Cardiac muscle cell (in vitro differentiated cells and primary cell): ENCODE measurements around the gene RNASE8. TPM values are rescaled to one million over a fixed set of nuclear protein-coding genes. Genes with fewer than 3 reads are reported as not detected.

Source experiments
- DNase-seq, 2 donors: peaks; one replicate each; pipeline versions ENCODE4 v3.0.0 to v3.0.0-alpha.2; 2010 to 2017; ENCODE audit warnings: low read depth in 1 of 2, low spot score in 1 of 2
- H3K27ac ChIP-seq: fragments of 200-600 bp; sonication (generic); 2 replicates; pipeline ENCODE4 v1.5.1; 2016
- H3K27me3 ChIP-seq: fragments of 200-600 bp; sonication (generic); 2 replicates; pipeline ENCODE4 v1.6.0; 2016; ENCODE audit warnings: control low read depth
- H3K36me3 ChIP-seq: fragments of 200-600 bp; sonication (generic); 2 replicates; pipeline ENCODE4 v1.5.1; 2016; ENCODE audit warnings: control low read depth
- H3K4me1 ChIP-seq: fragments of 200-600 bp; sonication (generic); 2 replicates; pipeline ENCODE4 v1.8.1; 2017; ENCODE audit warnings: low read depth, mild to moderate bottlenecking, mixed run types
- H3K4me3 ChIP-seq: fragments of 200-600 bp; sonication (generic); 2 replicates; pipeline ENCODE4 v1.5.1; 2016; ENCODE audit warnings: mild to moderate bottlenecking
- H3K9me3 ChIP-seq: fragments of 200-600 bp; sonication (generic); 2 replicates; pipeline ENCODE4 v1.5.1; 2017; ENCODE audit warnings: low read depth, mild to moderate bottlenecking, control low read depth
- polyA plus RNA-seq: library from polyadenylated mRNA; unstranded; fragments of >200 nt; fragmentation: Nextera tagmentation; extraction: Ambion mirVana; gene quantifications from 2 replicates; pipeline ENCODE4 v1.2.1, GENCODE V29; 2016
- total RNA-seq: library from RNA; depleted of rRNA; stranded (reverse); fragments of >200 nt; gene quantifications from 2 replicates; pipeline ENCODE4 v1.2.3, GENCODE V29; 2016
- TF ChIP-seq, protein P1 (sequence below): IDR thresholded peaks from 2 replicates; pipeline ENCODE4 v1.5.1; 2012; ENCODE audit warnings: low read depth, mild to moderate bottlenecking, low read length

RNASE8 gene
- total and polyA plus RNA-seq, 2 experiments from 2014 or later: not detected

DNA sequence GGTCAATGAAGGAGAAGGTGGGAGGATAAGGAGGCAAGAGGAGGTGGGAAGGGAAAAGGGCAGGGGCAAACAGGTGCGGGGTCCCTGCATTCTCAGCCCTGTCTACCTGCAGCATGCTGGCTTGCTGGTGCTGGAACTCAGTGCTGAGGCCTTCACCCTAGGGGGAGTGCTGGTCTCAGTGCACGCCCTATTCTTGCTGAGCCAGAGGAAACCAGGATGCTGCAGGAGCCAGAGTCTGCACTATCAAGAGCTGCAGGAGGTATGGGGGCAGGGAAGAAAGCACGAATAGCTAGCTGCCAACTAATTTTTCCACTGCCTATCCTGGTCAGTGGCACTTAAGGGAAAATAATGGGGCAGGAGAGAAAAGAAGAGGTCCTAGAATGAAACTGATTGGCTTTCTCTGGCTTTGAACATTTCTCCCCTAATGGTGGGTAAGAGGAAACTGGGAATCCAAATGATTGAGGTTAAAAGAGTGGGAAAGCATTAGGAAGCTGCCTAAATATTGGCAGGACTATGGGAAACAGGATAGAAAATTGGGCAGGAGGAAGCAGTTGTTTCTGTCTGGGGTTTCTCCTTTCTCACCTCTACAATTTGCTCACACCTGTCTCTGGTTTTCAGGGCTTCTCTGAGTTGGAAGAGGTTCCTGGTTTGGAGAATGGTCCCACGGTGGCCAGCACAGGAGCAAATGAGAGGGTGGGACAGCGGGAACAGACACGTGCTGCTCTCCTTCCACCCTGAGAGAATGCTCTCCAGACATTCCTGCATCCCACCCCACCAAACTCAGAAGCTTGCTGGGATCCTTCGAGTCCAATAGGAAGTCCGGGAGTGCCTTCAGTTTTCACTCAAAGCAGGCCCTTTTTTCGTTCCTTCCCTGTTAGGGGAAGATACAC is 45.1 kb downstream of the RNASE8 start:
- Histone ChIP-seq H3K9me3 (no peaks in the 10 kb centered on the region), H3K4me1 (peaks cover 29% of the 10 kb centered on the region), H3K36me3 (no peaks in the 10 kb centered on the region), H3K27ac (peak overlapping the region; percentile 3), H3K4me3 (peak overlapping the region; percentile 48), H3K27me3 (no peaks in the 10 kb centered on the region)
- TF ChIP-seq, protein P1, sequence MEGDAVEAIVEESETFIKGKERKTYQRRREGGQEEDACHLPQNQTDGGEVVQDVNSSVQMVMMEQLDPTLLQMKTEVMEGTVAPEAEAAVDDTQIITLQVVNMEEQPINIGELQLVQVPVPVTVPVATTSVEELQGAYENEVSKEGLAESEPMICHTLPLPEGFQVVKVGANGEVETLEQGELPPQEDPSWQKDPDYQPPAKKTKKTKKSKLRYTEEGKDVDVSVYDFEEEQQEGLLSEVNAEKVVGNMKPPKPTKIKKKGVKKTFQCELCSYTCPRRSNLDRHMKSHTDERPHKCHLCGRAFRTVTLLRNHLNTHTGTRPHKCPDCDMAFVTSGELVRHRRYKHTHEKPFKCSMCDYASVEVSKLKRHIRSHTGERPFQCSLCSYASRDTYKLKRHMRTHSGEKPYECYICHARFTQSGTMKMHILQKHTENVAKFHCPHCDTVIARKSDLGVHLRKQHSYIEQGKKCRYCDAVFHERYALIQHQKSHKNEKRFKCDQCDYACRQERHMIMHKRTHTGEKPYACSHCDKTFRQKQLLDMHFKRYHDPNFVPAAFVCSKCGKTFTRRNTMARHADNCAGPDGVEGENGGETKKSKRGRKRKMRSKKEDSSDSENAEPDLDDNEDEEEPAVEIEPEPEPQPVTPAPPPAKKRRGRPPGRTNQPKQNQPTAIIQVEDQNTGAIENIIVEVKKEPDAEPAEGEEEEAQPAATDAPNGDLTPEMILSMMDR: no peak
- peak in 1 of 2 donors; percentile 13 for DNase-seq

DNA sequence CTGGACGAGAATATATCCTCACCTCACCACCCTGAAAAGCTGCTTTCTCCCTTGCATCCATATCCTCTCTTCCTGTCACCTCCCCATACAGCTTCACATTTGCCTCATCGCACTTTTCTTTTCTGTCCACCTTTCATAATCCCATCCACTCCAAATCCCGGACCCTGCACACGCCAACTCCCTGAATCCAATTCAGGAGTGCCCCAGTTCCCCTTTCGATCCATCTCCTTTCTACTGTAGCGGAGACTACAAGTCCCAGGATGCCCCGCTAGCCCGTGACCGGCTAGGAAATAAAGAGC is 45.7 kb downstream of the RNASE8 start:
- no peak for DNase-seq

DNA sequence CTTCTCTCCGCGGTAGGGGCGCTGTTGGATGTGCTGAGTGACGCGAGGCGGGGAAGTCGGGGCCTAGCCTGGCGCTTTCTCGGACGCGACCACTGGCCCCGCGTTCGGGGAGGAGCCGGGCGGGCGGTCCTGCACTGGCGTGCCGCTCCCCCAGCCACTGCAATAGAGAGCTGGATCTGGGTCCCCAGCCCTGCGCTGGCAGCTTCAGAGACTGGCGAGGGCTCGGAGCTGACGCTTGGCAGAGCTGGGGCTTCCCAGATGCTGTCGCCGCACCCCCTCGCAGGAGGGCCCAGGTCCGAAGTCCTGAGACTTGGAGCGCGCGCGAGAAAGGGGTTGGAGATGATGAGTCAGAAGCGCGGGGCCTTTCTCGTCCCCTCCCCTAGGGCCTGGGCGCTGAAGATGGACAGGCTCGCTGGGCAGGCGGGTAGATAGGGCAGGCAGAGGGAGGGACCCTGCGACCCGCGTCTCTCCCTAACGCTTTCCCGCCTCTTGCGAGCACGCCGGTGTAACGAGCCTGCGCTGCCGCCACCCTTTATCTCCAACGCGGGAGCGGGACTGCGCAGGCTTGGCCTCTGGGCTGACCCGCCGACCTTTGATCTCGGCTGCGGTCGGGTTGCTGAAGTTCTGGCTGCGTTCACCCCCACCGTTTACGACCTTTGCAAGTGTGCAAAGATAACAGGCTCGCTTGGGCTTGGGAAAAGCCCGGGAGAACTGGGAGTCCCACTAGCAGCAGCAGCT is 46.3 kb downstream of the RNASE8 start:
- Histone ChIP-seq H3K27ac (peak overlapping the region; percentile 99), H3K4me3 (peak overlapping the region; percentile 48), H3K4me1 (peaks cover 29% of the 10 kb centered on the region), H3K27me3 (no peaks in the 10 kb centered on the region), H3K36me3 (no peaks in the 10 kb centered on the region), H3K9me3 (no peaks in the 10 kb centered on the region)
- DNase-seq: peak; percentile 98
- TF ChIP-seq, protein P1: peak; percentile 77

More for the DNA sequence above, 45.7 kb downstream of the RNASE8 start:
- TF ChIP-seq, protein P1: no peak
- Histone ChIP-seq H3K27me3 (no peaks in the 10 kb centered on the region), H3K36me3 (no peaks in the 10 kb centered on the region), H3K4me3 (peak overlapping the region; percentile 48), H3K27ac (peak overlapping the region; percentile 99), H3K9me3 (no peaks in the 10 kb centered on the region), H3K4me1 (peaks cover 29% of the 10 kb centered on the region)

DNA sequence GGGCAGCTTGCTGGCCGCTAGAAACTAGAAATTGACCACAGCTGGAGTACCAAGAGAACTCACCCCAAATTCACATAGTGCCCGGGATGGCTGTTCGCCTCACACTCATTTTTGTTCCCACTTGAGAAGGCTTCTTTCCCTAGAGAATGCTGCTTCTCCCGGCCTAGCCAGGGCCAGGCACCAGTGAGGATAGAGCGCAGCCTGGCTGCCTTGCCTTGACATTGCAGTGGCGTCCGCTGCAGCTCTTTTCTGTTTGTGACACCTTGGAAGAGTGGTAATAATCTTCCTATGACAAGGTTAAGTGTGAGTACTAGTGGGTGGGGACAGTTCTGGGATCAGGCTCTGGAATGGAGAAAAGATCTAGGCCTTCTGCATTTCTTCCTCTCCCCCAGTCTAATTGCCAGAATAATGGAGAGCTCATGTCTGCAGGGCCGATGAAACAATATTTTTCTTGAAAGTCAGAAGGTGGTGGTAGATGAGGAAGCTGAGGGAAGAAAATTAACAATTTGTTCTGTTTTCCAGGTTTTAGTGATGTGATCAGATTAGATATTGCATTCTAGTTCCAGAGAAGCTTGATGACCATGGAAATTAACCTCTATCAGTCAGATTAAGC is 46.9 kb downstream of the RNASE8 start:
- Histone ChIP-seq H3K4me1 (peaks cover 25% of the 10 kb centered on the region), H3K36me3 (no peaks in the 10 kb centered on the region), H3K9me3 (no peaks in the 10 kb centered on the region), H3K27ac (peak overlapping the region; percentile 99), H3K27me3 (no peaks in the 10 kb centered on the region), H3K4me3 (peak overlapping the region; percentile 48)
- peak; percentile 83 to 88 for DNase-seq
- TF ChIP-seq, protein P1: peak; percentile 98

DNA sequence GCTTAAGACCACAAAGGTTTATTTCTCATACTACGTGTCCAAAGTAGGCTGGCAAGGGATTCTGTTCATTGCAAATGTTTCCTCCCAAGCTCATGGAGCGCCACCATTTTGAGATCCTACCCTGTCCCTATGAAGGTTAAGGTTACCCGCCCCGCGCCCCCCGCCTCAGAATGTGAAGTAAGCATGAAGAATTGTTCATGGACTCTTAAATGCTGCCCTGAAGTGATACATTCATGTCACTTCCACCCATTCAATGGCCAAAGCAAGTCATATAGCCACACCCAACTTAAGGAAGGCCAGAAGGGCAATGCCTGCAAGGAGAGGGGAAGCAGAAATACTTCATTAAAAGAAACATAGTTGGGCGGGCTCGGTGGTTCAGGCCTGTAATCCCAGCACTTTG is 47.5 kb downstream of the RNASE8 start:
- TF ChIP-seq, protein P1: no peak
- DNase-seq: no peak
- no peaks in the 10 kb centered on the region for H3K9me3 ChIP-seq
- no peak overlapping the region for H3K4me3 ChIP-seq
- peaks cover 23% of the 10 kb centered on the region for H3K4me1 ChIP-seq
- no peaks in the 10 kb centered on the region for H3K27me3 ChIP-seq
- peak overlapping the region; percentile 99 for H3K27ac ChIP-seq
- no peaks in the 10 kb centered on the region for H3K36me3 ChIP-seq
